Measurements from ENCODE around the gene COPRS.

DNA sequence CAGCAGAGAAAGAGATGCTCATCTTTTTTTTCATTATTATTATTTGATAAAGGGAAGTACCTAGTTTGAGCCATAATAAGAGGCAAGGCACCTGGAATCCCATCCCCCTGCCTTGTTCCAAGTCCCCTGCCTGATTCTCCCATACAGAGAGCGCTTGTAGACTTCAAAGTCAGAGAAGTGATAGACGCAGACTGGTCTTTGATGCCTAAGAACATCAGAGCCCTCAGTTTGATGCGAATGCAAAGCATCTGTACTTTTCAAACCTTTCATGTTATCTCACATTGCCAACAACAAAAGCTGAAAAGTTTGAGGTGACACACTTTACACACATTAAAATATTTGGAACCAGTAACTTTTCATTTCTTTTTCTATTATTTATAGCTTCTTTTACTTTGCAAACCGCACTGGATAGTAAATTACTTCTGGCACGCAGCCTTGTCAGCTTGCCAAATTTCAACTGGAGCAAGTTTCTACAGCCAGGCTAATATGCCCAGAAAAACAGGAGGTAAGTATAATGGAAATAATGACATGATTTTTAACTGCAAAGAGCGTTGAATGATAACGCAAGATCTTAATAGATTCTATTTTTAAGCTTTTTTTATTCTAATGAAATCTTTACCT lies 48.4 kb upstream of the COPRS start:
- TF ChIP-seq, protein P1, sequence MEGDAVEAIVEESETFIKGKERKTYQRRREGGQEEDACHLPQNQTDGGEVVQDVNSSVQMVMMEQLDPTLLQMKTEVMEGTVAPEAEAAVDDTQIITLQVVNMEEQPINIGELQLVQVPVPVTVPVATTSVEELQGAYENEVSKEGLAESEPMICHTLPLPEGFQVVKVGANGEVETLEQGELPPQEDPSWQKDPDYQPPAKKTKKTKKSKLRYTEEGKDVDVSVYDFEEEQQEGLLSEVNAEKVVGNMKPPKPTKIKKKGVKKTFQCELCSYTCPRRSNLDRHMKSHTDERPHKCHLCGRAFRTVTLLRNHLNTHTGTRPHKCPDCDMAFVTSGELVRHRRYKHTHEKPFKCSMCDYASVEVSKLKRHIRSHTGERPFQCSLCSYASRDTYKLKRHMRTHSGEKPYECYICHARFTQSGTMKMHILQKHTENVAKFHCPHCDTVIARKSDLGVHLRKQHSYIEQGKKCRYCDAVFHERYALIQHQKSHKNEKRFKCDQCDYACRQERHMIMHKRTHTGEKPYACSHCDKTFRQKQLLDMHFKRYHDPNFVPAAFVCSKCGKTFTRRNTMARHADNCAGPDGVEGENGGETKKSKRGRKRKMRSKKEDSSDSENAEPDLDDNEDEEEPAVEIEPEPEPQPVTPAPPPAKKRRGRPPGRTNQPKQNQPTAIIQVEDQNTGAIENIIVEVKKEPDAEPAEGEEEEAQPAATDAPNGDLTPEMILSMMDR (IDR thresholded peaks at IDR 0.05), result no peak
- TF ChIP-seq POLR2A (IDR thresholded peaks at IDR 0.05), result no peak
